ENCODE data around the gene TWNK.

The TWNK gene

GRCh38 chr10:100967332-100967731, 20.0 kb upstream of the TWNK start:
- Mint-ChIP-seq H3K27me3 (ENCODE audit: low read depth) (no peaks in the 10 kb centered on the region), H3K27ac (no peak overlapping the region), H3K4me1 (peaks cover 25% of the 10 kb centered on the region), H3K4me3 (no peak overlapping the region), H3K36me3 (ENCODE audit: low read depth) (peaks cover 12% of the 10 kb centered on the region), H3K9me3 (no peaks in the 10 kb centered on the region)
- TF ChIP-seq CTCF (IDR thresholded peaks at IDR 0.05; ENCODE audit: unreplicated experiment in 3 of 3), result no peak

GRCh38 chr10:100968062-100968736, 19.1 kb upstream of the TWNK start:
- H3K36me3 Mint-ChIP-seq (ENCODE audit: low read depth), result peaks cover 4% of the 10 kb centered on the region
- TF ChIP-seq CTCF (IDR thresholded peaks at IDR 0.05; ENCODE audit: unreplicated experiment in 3 of 3), result no peak
- peak overlapping the region; percentile 77 to 86 (median 84) for H3K4me3 Mint-ChIP-seq
- H3K9me3 Mint-ChIP-seq, result no peaks in the 10 kb centered on the region
- peaks cover 25% of the 10 kb centered on the region for H3K4me1 Mint-ChIP-seq
- no peaks in the 10 kb centered on the region for H3K27me3 Mint-ChIP-seq (ENCODE audit: low read depth)
- peak overlapping the region in 2 of 3 experiments; percentile 19 to 48 for H3K27ac Mint-ChIP-seq

- TF ChIP-seq CTCF (IDR thresholded peaks at IDR 0.05; ENCODE audit: unreplicated experiment in 3 of 3), result no peak
- Mint-ChIP-seq H3K27ac (peak overlapping the region in 2 of 3 experiments; percentile 48 to 70), H3K4me1 (peaks cover 25% of the 10 kb centered on the region)
These were observed 18.5 kb upstream of the TWNK start for GRCh38 chr10:100968863-100969186.

GRCh38 chr10:100969187-100970075, 17.9 kb upstream of the TWNK start, which contains the start of gene SEMA4G:
Gene SEMA4G, plus strand, starts transcription at chr10:100969504. Its CDS starts 3,409 bp downstream, at chr10:100972913.
- no peaks in the 10 kb centered on the region for H3K27me3 Mint-ChIP-seq (ENCODE audit: low read depth)
- H3K36me3 Mint-ChIP-seq (ENCODE audit: low read depth), result peaks cover 8% of the 10 kb centered on the region
- peaks cover 25% of the 10 kb centered on the region for H3K4me1 Mint-ChIP-seq
- peak; percentile 67 to 77 (median 72) for TF ChIP-seq CTCF (IDR thresholded peaks at IDR 0.05; ENCODE audit: unreplicated experiment in 3 of 3)
- no peaks in the 10 kb centered on the region for H3K9me3 Mint-ChIP-seq
- peak within 1 kb of the TSS; percentile 84 to 88 (median 86) for H3K4me3 Mint-ChIP-seq
- H3K27ac Mint-ChIP-seq, result peak within 1 kb of the TSS; percentile 20 to 90 (median 70)

More at GRCh38 chr10:100968863-100969186, 18.5 kb upstream of the TWNK start:
- H3K27me3 Mint-ChIP-seq (ENCODE audit: low read depth), result no peaks in the 10 kb centered on the region
- peak overlapping the region; percentile 77 to 86 (median 84) for H3K4me3 Mint-ChIP-seq
- peaks cover 8% of the 10 kb centered on the region for H3K36me3 Mint-ChIP-seq (ENCODE audit: low read depth)
- H3K9me3 Mint-ChIP-seq, result no peaks in the 10 kb centered on the region

GRCh38 chr10:100970076-100970913, 17.0 kb upstream of the TWNK start:
- no peaks in the 10 kb centered on the region for H3K9me3 Mint-ChIP-seq
- no peak for TF ChIP-seq CTCF (IDR thresholded peaks at IDR 0.05; ENCODE audit: unreplicated experiment in 3 of 3)
- peak overlapping the region; percentile 84 to 88 (median 86) for H3K4me3 Mint-ChIP-seq
- H3K27ac Mint-ChIP-seq, result peak overlapping the region; percentile 20 to 90 (median 48)
- H3K4me1 Mint-ChIP-seq, result peaks cover 25% of the 10 kb centered on the region
- no peaks in the 10 kb centered on the region for H3K27me3 Mint-ChIP-seq (ENCODE audit: low read depth)
- H3K36me3 Mint-ChIP-seq (ENCODE audit: low read depth), result peaks cover 8% of the 10 kb centered on the region
